Type B pancreatic cell (in vitro differentiated cells): Measurements from ENCODE around the gene SRRM2. TPM values are rescaled to one million over a fixed set of nuclear protein-coding genes. Genes with fewer than 3 reads are reported as not detected.

Source experiments
- DNase-seq: peaks from one replicate; pipeline ENCODE4 v3.0.0; 2021; ENCODE audit warnings: mixed read lengths; ENCODE audit not compliant: unreplicated experiment; ENCODE audit errors: extremely low spot score
- H3K27ac Mint-ChIP-seq: 2 replicates; pipeline ENCODE4 v1.8.0; 2021; ENCODE audit warnings: mild to moderate bottlenecking, mixed read lengths
- H3K27me3 Mint-ChIP-seq: 2 replicates; pipeline ENCODE4 v1.8.0; 2021; ENCODE audit warnings: mixed read lengths
- H3K36me3 Mint-ChIP-seq: 2 replicates; pipeline ENCODE4 v1.8.0; 2021; ENCODE audit warnings: mixed read lengths
- H3K4me1 Mint-ChIP-seq: one replicate; pipeline ENCODE4 v1.8.0; 2021; ENCODE audit warnings: mixed read lengths; ENCODE audit not compliant: unreplicated experiment
- H3K4me3 Mint-ChIP-seq: 2 replicates; pipeline ENCODE4 v1.8.0; 2021; ENCODE audit warnings: mild to moderate bottlenecking, mixed read lengths
- H3K9me3 Mint-ChIP-seq: 2 replicates; pipeline ENCODE4 v1.8.0; 2021; ENCODE audit warnings: mixed read lengths
- CTCF ChIP-seq: fragments of 200-600 bp; sonication (generic); conservative IDR thresholded peaks from 2 replicates; pipeline ENCODE4 v1.5.0; 2021; ENCODE audit warnings: antibody characterized with exemption, mild to moderate bottlenecking
- total RNA-seq: library from RNA; stranded (reverse); gene quantifications from 2 replicates; pipeline ENCODE4 v1.2.1, GENCODE V29; 2021; ENCODE audit warnings: low replicate concordance

SRRM2 gene
- total RNA-seq, 1 donor from 2014 or later: 749 TPM

DNA sequence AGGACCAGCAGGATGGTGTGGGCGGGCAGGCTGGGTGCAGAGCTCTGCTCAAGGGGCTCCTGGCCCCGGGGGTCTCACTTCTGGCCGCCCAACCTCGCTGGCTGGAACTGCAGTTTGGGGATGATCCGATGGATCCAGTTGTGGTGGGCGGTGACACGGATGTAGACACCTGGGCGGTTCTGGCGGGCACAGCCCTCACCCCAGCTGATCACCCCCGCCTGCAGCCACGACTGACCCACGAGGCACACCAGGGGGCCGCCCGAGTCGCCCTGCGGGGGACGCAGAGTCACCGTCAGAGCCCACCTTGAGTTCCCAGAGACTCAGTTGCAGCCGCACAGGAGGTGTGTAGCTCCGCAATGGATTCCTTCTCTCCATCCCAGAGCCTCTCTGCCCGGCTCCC lies 39.9 kb upstream of the SRRM2 start:
- no peak for DNase-seq
- Mint-ChIP-seq H3K27me3 (peaks cover 4% of the 10 kb centered on the region), H3K27ac (no peak overlapping the region), H3K4me3 (no peak overlapping the region), H3K4me1 (no peaks in the 10 kb centered on the region), H3K36me3 (no peaks in the 10 kb centered on the region), H3K9me3 (no peaks in the 10 kb centered on the region)
- no peak for TF ChIP-seq CTCF

DNA sequence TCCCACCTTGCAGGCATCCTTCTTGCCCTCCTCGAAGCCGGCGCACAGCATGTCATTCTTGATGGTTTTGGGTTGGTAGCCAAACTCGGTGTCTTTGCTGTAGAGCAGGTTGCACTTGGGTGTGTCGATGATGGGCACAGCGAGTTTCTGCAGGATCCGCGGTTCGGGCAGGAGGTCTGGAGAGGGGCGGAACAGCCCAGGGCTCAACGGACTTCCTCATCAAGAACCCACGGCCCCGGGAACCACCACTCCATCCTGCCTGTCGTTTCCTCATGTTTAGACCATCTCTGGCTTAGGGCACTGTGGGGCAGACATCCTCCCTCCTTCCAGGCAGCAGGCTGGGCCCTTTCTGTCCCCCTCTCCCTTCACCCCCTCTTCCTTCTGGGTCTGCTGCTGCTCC lies 38.9 kb upstream of the SRRM2 start:
- no peak for TF ChIP-seq CTCF
- Mint-ChIP-seq H3K27me3 (peaks cover 4% of the 10 kb centered on the region), H3K36me3 (no peaks in the 10 kb centered on the region), H3K27ac (no peak overlapping the region), H3K9me3 (no peaks in the 10 kb centered on the region), H3K4me3 (no peak overlapping the region), H3K4me1 (no peaks in the 10 kb centered on the region)
- no peak for DNase-seq

- Mint-ChIP-seq H3K4me3 (no peak overlapping the region), H3K4me1 (no peaks in the 10 kb centered on the region), H3K9me3 (no peaks in the 10 kb centered on the region), H3K27ac (no peak overlapping the region), H3K27me3 (peaks cover 4% of the 10 kb centered on the region), H3K36me3 (no peaks in the 10 kb centered on the region)
- DNase-seq: no peak
- TF ChIP-seq CTCF: no peak
These were observed 38.3 kb upstream of the SRRM2 start for GRCh38 chr16:2713985-2714774.

GRCh38 chr16:2715064-2715463 lies 37.4 kb upstream of the SRRM2 start:
- H3K4me3 Mint-ChIP-seq: peak overlapping the region; percentile 59
- H3K9me3 Mint-ChIP-seq: no peaks in the 10 kb centered on the region
- no peaks in the 10 kb centered on the region for H3K4me1 Mint-ChIP-seq
- H3K27me3 Mint-ChIP-seq: peaks cover 4% of the 10 kb centered on the region
- no peaks in the 10 kb centered on the region for H3K36me3 Mint-ChIP-seq
- no peak for TF ChIP-seq CTCF
- no peak for DNase-seq
- no peak overlapping the region for H3K27ac Mint-ChIP-seq

DNA sequence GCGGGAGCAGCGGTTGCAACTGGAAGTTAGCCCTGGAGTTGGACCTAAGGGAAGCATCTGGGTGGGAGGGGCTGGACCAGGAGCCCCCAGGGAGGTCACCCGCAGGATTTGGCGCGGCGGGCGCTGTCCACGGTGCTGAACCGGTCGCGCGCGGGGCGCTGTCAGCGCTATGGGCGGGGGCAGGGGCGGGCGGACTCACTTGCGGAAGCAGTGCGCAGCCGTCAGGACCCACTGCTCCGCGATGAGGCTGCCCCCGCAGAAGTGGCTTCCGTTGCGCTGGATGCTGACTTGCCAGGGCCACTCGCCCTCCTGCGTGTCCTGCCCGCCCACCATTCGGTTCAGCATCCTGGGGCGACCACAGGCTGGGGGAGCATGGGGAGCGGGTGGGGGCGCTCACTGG lies 36.9 kb upstream of the SRRM2 start:
- H3K9me3 Mint-ChIP-seq: no peaks in the 10 kb centered on the region
- no peak overlapping the region for H3K4me3 Mint-ChIP-seq
- H3K36me3 Mint-ChIP-seq: no peaks in the 10 kb centered on the region
- H3K4me1 Mint-ChIP-seq: no peaks in the 10 kb centered on the region
- TF ChIP-seq CTCF: no peak
- no peak for DNase-seq
- H3K27ac Mint-ChIP-seq: no peak overlapping the region
- H3K27me3 Mint-ChIP-seq: peaks cover 4% of the 10 kb centered on the region
